OCI-LY7 (cell line): ENCODE results near the gene KCND3.

Experiments used
- CTCF ChIP-seq: fragments of 200-600 bp; sonication (generic); conservative IDR thresholded peaks from 2 replicates; pipeline ENCODE4 v1.5.1; 2014; ENCODE audit warnings: mild to moderate bottlenecking, antibody characterized with exemption, low read length, moderate library complexity, mixed read lengths
- EZH2phosphoT487 ChIP-seq: fragments of 200-600 bp; sonication (generic); IDR thresholded peaks from 2 replicates; pipeline ENCODE4 v1.6.1; 2018; ENCODE audit warnings: low read depth, borderline replicate concordance, mild to moderate bottlenecking, mixed run types, antibody characterized with exemption, low read length, moderate library complexity, mixed read lengths

DNA sequence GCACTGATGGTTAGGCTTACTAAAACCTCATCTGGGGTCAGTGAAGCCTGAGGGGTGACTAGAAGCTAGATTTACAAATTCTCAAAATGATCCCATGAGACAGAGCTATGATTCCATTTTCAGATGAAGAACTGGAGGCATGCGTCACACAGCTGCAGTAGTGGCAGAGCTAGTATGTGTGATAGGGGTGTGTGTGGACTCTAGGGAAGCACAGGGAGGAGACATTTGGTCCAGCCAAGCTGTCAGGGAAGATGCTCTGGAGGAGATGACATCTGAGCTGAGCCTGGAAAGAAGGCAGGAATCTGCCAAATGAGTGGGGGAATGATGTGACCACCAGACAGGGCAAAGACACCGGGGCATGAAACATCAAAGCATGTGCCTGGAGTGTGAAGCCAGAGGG is 12.0 kb upstream of the KCND3 start:
- TF ChIP-seq CTCF = no peak
- no peak for TF ChIP-seq EZH2phosphoT487
